GM12891 (cell line): ENCODE measurements around the gene NOX5. TPM values are rescaled to one million over a fixed set of nuclear protein-coding genes. Genes with fewer than 3 reads are reported as not detected.
"Not testable (repeated sequence)": the region's sequence is repeated elsewhere in the genome, so short reads cannot be mapped to it uniquely, and the experiment has no call there.

Source experiments
- DNase-seq: peaks from one replicate; pipeline ENCODE4 v3.0.0; 2011; ENCODE audit warnings: low spot score; ENCODE audit not compliant: insufficient read length
- FAIRE-seq: peaks from 2 replicates; lab custom pipeline; 2011; peaks lifted over from hg19 to GRCh38; lab: Jason Lieb, UNC
- PAX5 ChIP-seq: IDR thresholded peaks from 2 replicates; pipeline ENCODE4 v1.6.1; 2011; ENCODE audit warnings: low read length, moderate library complexity, mild to moderate bottlenecking; ENCODE audit not compliant: insufficient read depth, severe bottlenecking
- POLR2A ChIP-seq: IDR thresholded peaks from 2 replicates; pipeline ENCODE4 v1.6.1; 2011; ENCODE audit warnings: low read depth, low read length, control low read depth
- POLR2AphosphoS5 ChIP-seq: IDR thresholded peaks from 2 replicates; pipeline ENCODE4 v1.6.1; 2011; ENCODE audit warnings: low read depth, low read length, control low read depth
- POU2F2 ChIP-seq: IDR thresholded peaks from 2 replicates; pipeline ENCODE4 v1.6.1; 2011; ENCODE audit warnings: low read depth, mild to moderate bottlenecking, control low read depth, low read length, moderate library complexity
- SPI1 ChIP-seq: IDR thresholded peaks from 2 replicates; pipeline ENCODE4 v1.6.1; 2011; ENCODE audit warnings: low read depth, low read length, control low read depth
- TAF1 ChIP-seq: IDR thresholded peaks from 2 replicates; pipeline ENCODE4 v1.6.1; 2011; ENCODE audit warnings: low read depth, low read length, control low read depth
- polyA plus RNA-seq: library from polyadenylated mRNA; unstranded; fragments of >200 nt; gene quantifications from one replicate; pipeline ENCODE4 v1.2.1, GENCODE V29; 2012; ENCODE audit warnings: low read depth, missing spikeins, inconsistent platforms; ENCODE audit not compliant: missing spikeins

Gene NOX5, protein sequence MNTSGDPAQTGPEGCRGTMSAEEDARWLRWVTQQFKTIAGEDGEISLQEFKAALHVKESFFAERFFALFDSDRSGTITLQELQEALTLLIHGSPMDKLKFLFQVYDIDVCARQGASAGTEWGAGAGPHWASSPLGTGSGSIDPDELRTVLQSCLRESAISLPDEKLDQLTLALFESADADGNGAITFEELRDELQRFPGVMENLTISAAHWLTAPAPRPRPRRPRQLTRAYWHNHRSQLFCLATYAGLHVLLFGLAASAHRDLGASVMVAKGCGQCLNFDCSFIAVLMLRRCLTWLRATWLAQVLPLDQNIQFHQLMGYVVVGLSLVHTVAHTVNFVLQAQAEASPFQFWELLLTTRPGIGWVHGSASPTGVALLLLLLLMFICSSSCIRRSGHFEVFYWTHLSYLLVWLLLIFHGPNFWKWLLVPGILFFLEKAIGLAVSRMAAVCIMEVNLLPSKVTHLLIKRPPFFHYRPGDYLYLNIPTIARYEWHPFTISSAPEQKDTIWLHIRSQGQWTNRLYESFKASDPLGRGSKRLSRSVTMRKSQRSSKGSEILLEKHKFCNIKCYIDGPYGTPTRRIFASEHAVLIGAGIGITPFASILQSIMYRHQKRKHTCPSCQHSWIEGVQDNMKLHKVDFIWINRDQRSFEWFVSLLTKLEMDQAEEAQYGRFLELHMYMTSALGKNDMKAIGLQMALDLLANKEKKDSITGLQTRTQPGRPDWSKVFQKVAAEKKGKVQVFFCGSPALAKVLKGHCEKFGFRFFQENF
- polyA plus RNA-seq: 0.05 TPM

DNA sequence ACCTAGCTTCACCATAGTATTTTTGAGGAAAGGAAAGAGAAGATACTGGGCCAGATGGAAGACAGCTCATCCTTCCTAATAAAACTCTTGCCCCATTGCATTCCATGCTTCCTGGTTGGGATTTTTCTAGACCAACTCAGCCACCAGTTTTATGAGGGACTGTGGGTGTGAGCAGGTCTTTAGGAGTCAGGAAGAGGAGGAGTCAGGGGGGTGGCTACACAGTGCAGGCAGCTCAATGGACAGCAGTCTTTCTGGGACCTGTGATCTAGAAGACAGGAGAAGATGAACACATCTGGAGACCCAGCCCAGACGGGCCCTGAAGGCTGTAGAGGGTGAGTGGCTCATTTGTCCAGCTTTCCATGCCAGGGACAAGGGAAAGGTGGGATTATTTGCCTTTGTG is at the start of gene NOX5:
Gene NOX5 (plus strand): TSS at position 242 of the 400 bp plus-strand sequence. CDS start 41 bp downstream, at position 283.
- DNase-seq: no peak

DNA sequence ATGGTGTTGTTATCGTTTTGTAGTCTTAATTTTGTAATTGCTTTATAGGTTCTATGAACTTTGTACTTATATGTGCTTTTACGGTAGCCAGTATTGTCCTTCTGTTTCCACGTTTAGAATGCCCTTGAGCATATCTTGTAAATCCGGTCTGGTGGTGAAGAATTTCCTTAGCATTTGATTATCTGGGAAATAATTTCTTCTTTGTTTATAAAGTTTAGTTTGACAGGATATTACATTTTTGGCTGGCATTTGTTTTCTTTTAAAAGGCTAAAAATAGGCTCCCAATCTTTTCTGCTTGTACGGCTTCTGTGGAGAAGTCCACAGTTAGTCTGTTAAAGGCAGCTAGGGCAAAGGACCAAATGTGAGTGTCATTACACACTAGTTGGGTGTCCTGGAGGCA is 47.5 kb upstream of the NOX5 start:
- no peak for TF ChIP-seq POLR2AphosphoS5
- no peak for TF ChIP-seq TAF1
- no peak for TF ChIP-seq POU2F2
- no peak for TF ChIP-seq PAX5
- TF ChIP-seq POLR2A: no peak
- TF ChIP-seq SPI1: no peak
- no peak for DNase-seq
- no peak for FAIRE-seq

More for the DNA sequence above, at the start of gene NOX5:
- no peak for TF ChIP-seq POU2F2
- no peak for TF ChIP-seq POLR2AphosphoS5
- TF ChIP-seq POLR2A: no peak
- TF ChIP-seq PAX5: no peak
- TF ChIP-seq SPI1: no peak
- TF ChIP-seq TAF1: no peak
- no peak for FAIRE-seq

DNA sequence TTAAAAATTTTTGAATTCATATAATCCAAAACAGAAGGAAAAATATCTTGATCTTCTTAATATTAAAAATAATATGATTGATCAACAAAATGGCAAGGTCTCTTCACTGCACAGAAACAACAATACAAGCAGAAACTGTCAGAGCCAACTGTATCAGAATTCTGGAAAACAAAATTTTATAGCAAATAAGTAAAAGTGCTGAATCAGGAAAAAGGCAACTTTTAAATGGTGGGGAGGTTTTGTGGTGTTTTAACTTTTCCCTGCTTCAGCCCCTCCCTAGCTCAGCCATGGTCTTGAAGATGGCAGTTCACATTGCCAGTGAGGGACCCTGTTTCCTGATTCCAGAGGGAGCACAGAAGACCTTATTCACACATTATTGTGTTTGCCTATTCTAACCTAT is 46.5 kb upstream of the NOX5 start:
- FAIRE-seq: no peak
- no peak for DNase-seq
- TF ChIP-seq POLR2A (no peak), PAX5 (no peak), SPI1 (no peak), POLR2AphosphoS5 (no peak), POU2F2 (no peak), TAF1 (no peak)

DNA sequence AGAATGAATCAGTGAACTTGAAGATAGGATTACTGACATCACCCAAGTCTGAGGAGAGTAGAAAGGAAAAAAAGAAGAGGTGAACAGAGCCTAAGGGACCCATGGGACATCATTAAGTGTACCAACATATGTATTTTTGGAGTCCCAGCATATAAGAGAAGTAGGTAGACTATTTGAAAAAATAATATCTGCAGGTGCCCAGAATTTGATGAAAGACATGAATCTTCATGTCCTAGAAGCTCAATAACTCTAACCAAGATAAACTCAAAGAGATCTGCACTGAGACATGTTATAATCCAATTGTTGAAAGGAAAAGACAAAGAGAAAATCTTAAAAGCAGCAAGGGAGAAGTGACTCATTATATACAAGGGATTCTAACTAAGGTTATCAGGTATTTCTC is 45.2 kb upstream of the NOX5 start:
- no peak for FAIRE-seq
- TF ChIP-seq SPI1 (no peak), POLR2A (no peak), PAX5 (no peak), POU2F2 (no peak), POLR2AphosphoS5 (no peak), TAF1 (no peak)
- no peak for DNase-seq

DNA sequence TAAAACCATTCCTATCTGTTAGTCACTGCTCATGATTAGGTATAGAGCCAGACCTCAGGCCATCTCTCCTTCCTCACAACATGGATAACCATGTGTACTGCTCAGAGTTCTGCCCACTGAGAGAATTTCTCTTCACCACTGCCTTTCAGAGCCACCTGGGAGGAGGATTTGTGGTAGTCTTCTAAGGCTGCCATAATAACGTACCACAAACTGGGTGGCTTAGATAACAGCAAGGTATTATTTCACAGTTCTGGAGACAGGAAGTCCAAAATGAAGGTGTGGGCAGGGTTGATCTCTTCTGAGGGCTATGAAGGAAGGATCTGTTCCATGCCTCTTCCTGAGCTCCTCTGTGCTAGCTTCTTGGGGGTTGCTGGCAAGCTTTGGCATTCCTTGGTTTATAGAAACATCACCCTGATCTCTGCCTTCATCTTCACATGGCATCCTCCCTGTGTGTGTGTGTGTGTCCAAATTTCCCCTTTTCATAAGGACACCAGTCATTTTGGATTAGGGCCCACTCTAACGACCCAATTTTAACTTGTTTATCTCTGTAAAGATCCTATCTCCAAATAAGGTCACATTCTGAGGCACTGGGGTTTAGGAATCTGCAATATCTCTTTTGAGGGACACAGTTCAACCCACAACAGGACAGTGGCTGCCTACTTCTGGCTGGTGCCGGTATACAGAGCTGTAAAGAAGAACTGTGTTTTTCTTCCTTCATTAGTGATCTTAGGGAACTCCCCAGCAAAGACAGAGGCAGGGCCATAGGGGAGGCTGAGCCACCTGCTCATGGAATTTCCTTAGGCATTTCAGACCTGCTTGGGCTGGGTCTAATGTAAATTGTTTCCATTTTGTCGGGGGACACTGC is 42.1 kb upstream of the NOX5 start:
- DNase-seq (no peak), FAIRE-seq (no peak)
- TF ChIP-seq PAX5 (no peak), SPI1 (no peak), TAF1 (no peak), POU2F2 (no peak), POLR2AphosphoS5 (no peak), POLR2A (no peak)

DNA sequence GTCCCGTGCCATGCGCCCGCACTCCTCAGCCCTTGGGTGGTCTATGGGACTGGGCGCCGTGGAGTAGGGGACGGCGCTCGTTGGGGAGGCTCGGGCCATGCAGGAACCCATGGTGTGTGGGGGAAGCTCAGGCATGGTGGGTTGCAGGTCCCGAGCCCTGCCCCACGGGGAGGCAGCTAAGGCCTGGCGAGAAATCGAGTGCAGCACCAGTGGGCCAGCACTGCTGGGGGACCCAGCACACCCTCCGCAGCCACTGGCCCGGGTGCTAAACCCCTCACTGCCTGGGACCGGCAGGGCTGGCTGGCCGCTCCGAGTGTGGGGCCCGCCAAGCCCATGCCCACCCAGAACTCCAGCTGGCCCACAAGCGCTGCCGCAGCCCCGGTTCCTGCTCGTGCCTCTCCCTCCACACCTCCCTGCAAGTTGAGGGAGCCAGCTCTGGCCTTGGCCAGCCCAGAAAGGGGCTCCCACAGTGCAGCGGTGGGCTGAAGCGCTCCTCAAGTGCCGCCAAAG is 38.8 kb upstream of the NOX5 start:
- FAIRE-seq, DNase-seq: not testable (repeated sequence)

DNA sequence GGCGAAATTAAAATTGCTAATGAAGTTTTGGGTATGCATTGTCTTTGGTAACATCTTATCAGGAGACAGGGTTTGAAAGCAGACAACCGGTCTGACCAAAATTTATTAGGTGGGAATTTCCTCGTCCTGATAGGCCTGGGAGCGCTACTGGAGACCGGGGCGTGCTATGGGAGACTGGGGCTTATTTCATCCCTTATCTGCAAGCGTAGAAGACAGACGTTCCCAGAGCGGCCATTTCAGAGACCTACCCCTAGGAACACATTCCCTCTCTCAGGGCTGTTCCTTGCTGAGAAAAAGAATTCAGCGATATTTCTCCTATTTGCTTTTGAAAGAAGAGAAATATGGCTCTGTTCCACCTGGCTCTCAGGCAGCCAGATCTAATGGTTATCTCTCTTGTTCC is 37.1 kb upstream of the NOX5 start:
- not testable (repeated sequence) for FAIRE-seq, DNase-seq

DNA sequence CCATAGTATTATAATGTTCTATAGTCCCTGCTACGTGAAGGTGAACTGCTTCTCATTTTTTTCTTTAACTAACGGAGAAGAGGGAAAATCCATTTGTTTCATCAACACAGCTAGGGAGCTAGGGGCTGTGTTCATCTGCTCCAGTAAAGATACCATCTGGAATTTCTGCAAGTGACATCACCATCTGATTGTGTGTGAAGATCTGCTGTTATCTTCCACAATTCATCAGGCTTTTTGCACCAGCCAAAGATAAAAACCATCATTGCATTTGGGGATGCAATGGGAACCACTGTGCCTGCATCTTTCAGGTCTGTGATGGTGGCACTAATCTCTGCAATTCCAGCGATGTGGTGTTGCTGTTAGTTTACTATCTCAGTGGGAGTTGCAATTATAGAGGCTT is 35.5 kb upstream of the NOX5 start:
- no peak for FAIRE-seq

DNA sequence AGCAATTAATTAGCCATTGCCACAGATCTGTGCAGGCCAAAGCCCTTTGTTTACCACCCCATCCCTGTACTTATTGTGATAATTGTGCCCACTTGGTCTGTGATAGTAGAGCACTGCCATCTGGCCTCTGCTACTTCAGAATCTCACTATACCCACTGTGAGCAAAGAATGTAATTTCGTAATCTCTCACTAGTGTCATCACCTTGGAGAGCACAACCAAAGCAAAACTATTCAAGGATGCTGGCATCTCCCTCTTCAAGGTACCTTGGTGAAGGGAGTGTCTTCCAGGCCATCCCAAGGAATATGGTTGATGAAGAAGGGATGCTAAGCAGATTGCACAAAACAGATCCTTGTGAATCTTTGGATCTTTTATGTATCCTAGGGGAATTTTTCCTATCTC is 34.7 kb upstream of the NOX5 start:
- FAIRE-seq (no peak), DNase-seq (no peak)
- TF ChIP-seq SPI1 (no peak), PAX5 (no peak), POLR2A (no peak), TAF1 (no peak), POU2F2 (no peak), POLR2AphosphoS5 (no peak)

More for the DNA sequence above, 35.5 kb upstream of the NOX5 start:
- no peak for TF ChIP-seq SPI1
- no peak for TF ChIP-seq POLR2AphosphoS5
- TF ChIP-seq PAX5: no peak
- no peak for TF ChIP-seq POU2F2
- TF ChIP-seq POLR2A: no peak
- TF ChIP-seq TAF1: no peak
- DNase-seq: no peak

DNA sequence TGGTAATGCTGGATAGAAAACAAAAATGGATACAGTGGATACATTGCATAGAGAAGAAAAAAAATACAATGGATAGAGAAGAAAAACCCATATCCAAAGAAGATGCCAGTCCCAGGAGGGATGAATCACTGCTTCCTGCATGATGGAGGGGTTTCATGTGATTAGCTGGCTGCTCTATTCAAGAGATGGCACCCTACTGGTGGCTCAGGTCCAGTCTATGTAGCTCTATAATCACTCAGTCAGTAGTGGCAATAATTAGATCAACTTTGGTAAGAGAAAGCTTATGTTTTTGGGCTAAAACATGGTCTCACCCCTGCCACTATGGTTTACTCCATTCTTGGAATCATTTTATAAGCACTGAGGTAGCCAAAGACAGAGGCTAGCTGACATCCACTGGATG is 33.7 kb upstream of the NOX5 start:
- TF ChIP-seq POLR2A (no peak), SPI1 (no peak), POU2F2 (no peak), PAX5 (no peak), TAF1 (no peak)
- DNase-seq (no peak), FAIRE-seq (no peak)
